Measurements from ENCODE around the gene MED27. TPM values are rescaled to one million over a fixed set of nuclear protein-coding genes. Genes with fewer than 3 reads are reported as not detected.

The MED27 gene
- total and polyA plus RNA-seq, 2 of the 13 experiments (the other 11 are each of a cell fraction or from before 2014, with no cell fraction given) = 16.9 to 19.0 TPM

DNA sequence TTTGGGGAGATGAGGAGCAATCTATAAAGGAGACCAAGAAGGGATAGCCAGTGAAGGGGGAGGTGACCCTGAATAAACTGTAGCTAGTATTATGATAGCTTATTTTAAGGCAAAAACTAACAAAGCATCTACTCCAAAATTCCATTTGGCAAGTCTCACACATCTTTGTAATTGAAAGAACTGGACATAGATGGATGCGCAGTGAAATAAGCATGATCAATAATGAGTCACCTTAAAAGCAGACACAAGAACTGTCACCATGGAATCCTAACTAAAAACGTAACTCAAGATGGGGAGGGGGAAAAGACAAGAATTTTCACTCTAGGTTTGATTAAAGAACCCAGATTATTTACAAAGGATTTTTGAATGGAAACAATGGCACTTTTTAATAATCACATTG lies 164.5 kb downstream of the MED27 start:
- Histone ChIP-seq H3K27me3 (ENCODE audit: control insufficient read depth in 1 of 2, insufficient read depth in 2 of 2, low read length in 2 of 2) (no peaks in the 10 kb centered on the region), H3K9ac (ENCODE audit: insufficient read depth, low read depth, low read length) (no peak overlapping the region), H3K9me3 (ENCODE audit: low read length) (no peaks in the 10 kb centered on the region), H3K4me2 (ENCODE audit: low read depth, low read length) (no peak overlapping the region), H3K27ac (ENCODE audit: extremely low read length, insufficient read depth, low read length) (no peak overlapping the region), H3K4me1 (ENCODE audit: insufficient read depth, low read length) (no peaks in the 10 kb centered on the region), H3K4me3 (replicated peaks in 1 of 3; ENCODE audit: insufficient read depth in 1 of 3, low read depth in 2 of 3, low read length in 3 of 3) (no peak overlapping the region), H2AFZ (ENCODE audit: low read length) (no peak overlapping the region), H4K20me1 (ENCODE audit: insufficient read depth, low read length) (no peaks in the 10 kb centered on the region), H3K79me2 (ENCODE audit: insufficient read depth, low read length) (no peaks in the 10 kb centered on the region), H3K36me3 (replicated peaks in 1 of 2; ENCODE audit: control insufficient read depth in 1 of 2, insufficient read depth in 2 of 2, low read length in 2 of 2) (no peaks in the 10 kb centered on the region)
- BruUV-seq (replicated peaks) = no TSS peak
- ATAC-seq (no peak), DNase-seq (ENCODE audit: low spot score) (no peak), FAIRE-seq (no peak)
- in situ Hi-C loops (cut with HindIII; ENCODE audit: extremely low pct_ligation_motif_present, low pct_unique_long_range_greater_than_20kb) (no loop called here), intact Hi-C loops (cut with micrococcal nuclease; ENCODE audit: unreplicated experiment) (no loop called here)
- ChIA-PET POLR2A (no interaction called here), CTCF (ENCODE audit: low intra/inter-chr PET ratio, low total read pairs) (no interaction called here)
- no peak for TF ChIP-seq ZMYM4 (CRISPR knock-in tag; IDR thresholded peaks at IDR 0.05)
- TF ChIP-seq GABPA (IDR thresholded peaks at IDR 0.05; ENCODE audit: low read depth, low read length) = no peak
- no peak for TF ChIP-seq GABPA (CRISPR knock-in tag; IDR thresholded peaks at IDR 0.05; ENCODE audit: low read depth)
- no peak for TF ChIP-seq MED13 (CRISPR knock-in tag; IDR thresholded peaks at IDR 0.05)
- no peak for TF ChIP-seq ZNF136 (CRISPR knock-in tag; IDR thresholded peaks at IDR 0.05; ENCODE audit: low read depth)
- TF ChIP-seq, protein P1, sequence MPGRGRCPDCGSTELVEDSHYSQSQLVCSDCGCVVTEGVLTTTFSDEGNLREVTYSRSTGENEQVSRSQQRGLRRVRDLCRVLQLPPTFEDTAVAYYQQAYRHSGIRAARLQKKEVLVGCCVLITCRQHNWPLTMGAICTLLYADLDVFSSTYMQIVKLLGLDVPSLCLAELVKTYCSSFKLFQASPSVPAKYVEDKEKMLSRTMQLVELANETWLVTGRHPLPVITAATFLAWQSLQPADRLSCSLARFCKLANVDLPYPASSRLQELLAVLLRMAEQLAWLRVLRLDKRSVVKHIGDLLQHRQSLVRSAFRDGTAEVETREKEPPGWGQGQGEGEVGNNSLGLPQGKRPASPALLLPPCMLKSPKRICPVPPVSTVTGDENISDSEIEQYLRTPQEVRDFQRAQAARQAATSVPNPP (CRISPR knock-in tag; IDR thresholded peaks at IDR 0.05) = no peak
- TF ChIP-seq, protein P2, sequence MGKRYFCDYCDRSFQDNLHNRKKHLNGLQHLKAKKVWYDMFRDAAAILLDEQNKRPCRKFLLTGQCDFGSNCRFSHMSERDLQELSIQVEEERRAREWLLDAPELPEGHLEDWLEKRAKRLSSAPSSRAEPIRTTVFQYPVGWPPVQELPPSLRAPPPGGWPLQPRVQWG (CRISPR knock-in tag; IDR thresholded peaks at IDR 0.05; ENCODE audit: borderline replicate concordance, low read depth) = no peak
- WGBS (ENCODE audit: low lambda C conversion rate) = 98% methylated on average over 2 of the region's 2 CpGs

DNA sequence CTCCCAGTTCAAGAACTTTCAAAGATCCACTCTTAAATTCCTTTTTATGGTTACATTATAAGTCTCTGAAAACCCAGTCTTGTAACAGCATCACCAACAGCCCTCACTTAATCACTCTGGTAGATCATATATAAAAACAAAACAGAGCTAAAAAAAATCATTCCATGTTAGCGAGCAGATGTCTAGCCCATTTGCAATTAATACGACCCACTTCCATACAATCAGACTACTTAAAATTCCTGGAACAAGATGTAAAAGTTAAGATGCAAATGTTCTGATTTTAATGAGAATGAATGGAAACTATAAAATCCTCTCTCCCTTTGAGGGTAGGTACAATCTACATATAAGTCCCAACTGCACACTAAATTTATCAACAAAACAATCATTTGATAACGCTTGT lies 167.0 kb downstream of the MED27 start:
- 96% methylated on average over 3 of the region's 3 CpGs for WGBS (ENCODE audit: low lambda C conversion rate)
- no peak overlapping the region for H3K9ac ChIP-seq (ENCODE audit: insufficient read depth, low read depth, low read length)
- no peak overlapping the region for H3K27ac ChIP-seq (ENCODE audit: extremely low read length, insufficient read depth, low read length)
- POLR2A ChIA-PET = no interaction called here
- H3K4me2 ChIP-seq (ENCODE audit: low read depth, low read length) = no peak overlapping the region
- FAIRE-seq (no peak), DNase-seq (ENCODE audit: low spot score) (no peak), ATAC-seq (no peak)
- intact Hi-C loops (cut with micrococcal nuclease; ENCODE audit: unreplicated experiment) = no loop called here
- no peak overlapping the region for H3K4me3 ChIP-seq (replicated peaks in 1 of 3; ENCODE audit: insufficient read depth in 1 of 3, low read depth in 2 of 3, low read length in 3 of 3)
- H3K79me2 ChIP-seq (ENCODE audit: insufficient read depth, low read length) = no peaks in the 10 kb centered on the region
- no peaks in the 10 kb centered on the region for H3K4me1 ChIP-seq (ENCODE audit: insufficient read depth, low read length)
- no peaks in the 10 kb centered on the region for H3K27me3 ChIP-seq (ENCODE audit: control insufficient read depth in 1 of 2, insufficient read depth in 2 of 2, low read length in 2 of 2)
- no peaks in the 10 kb centered on the region for H3K36me3 ChIP-seq (replicated peaks in 1 of 2; ENCODE audit: control insufficient read depth in 1 of 2, insufficient read depth in 2 of 2, low read length in 2 of 2)
- TF ChIP-seq TRIM24 (CRISPR knock-in tag; IDR thresholded peaks at IDR 0.05) (no peak), HHEX (CRISPR knock-in tag; IDR thresholded peaks at IDR 0.05) (no peak), ONECUT2 (CRISPR knock-in tag; IDR thresholded peaks at IDR 0.05) (no peak), ZNF350 (CRISPR knock-in tag; IDR thresholded peaks at IDR 0.05; ENCODE audit: borderline replicate concordance, low read depth) (no peak), STAT5B (CRISPR knock-in tag; IDR thresholded peaks at IDR 0.05) (no peak)
- TF ChIP-seq, protein P3, sequence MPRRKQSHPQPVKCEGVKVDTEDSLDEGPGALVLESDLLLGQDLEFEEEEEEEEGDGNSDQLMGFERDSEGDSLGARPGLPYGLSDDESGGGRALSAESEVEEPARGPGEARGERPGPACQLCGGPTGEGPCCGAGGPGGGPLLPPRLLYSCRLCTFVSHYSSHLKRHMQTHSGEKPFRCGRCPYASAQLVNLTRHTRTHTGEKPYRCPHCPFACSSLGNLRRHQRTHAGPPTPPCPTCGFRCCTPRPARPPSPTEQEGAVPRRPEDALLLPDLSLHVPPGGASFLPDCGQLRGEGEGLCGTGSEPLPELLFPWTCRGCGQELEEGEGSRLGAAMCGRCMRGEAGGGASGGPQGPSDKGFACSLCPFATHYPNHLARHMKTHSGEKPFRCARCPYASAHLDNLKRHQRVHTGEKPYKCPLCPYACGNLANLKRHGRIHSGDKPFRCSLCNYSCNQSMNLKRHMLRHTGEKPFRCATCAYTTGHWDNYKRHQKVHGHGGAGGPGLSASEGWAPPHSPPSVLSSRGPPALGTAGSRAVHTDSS (CRISPR knock-in tag; conservative IDR thresholded peaks at IDR 0.05) = no peak
- TF ChIP-seq, protein P4, sequence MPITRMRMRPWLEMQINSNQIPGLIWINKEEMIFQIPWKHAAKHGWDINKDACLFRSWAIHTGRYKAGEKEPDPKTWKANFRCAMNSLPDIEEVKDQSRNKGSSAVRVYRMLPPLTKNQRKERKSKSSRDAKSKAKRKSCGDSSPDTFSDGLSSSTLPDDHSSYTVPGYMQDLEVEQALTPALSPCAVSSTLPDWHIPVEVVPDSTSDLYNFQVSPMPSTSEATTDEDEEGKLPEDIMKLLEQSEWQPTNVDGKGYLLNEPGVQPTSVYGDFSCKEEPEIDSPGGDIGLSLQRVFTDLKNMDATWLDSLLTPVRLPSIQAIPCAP (CRISPR knock-in tag; IDR thresholded peaks at IDR 0.05; ENCODE audit: low read depth) = no peak
- TF ChIP-seq, protein P5, sequence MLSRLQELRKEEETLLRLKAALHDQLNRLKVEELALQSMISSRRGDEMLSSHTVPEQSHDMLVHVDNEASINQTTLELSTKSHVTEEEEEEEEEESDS (CRISPR knock-in tag; IDR thresholded peaks at IDR 0.05; ENCODE audit: borderline replicate concordance) = no peak
- no peak overlapping the region for H2AFZ ChIP-seq (ENCODE audit: low read length)
- in situ Hi-C loops (cut with HindIII; ENCODE audit: extremely low pct_ligation_motif_present, low pct_unique_long_range_greater_than_20kb) = no loop called here
- H3K9me3 ChIP-seq (ENCODE audit: low read length) = no peaks in the 10 kb centered on the region
- H4K20me1 ChIP-seq (ENCODE audit: insufficient read depth, low read length) = no peaks in the 10 kb centered on the region
- CTCF ChIA-PET (ENCODE audit: low intra/inter-chr PET ratio, low total read pairs) = no interaction called here
- no TSS peak for BruUV-seq (replicated peaks)
